ENCODE results near the gene NR2C2AP. TPM values are rescaled to one million over a fixed set of nuclear protein-coding genes. Genes with fewer than 3 reads are reported as not detected.

NR2C2AP gene
- total and polyA plus RNA-seq, 8 donors = 6.8 to 19.1 (median 9.2) TPM

DNA sequence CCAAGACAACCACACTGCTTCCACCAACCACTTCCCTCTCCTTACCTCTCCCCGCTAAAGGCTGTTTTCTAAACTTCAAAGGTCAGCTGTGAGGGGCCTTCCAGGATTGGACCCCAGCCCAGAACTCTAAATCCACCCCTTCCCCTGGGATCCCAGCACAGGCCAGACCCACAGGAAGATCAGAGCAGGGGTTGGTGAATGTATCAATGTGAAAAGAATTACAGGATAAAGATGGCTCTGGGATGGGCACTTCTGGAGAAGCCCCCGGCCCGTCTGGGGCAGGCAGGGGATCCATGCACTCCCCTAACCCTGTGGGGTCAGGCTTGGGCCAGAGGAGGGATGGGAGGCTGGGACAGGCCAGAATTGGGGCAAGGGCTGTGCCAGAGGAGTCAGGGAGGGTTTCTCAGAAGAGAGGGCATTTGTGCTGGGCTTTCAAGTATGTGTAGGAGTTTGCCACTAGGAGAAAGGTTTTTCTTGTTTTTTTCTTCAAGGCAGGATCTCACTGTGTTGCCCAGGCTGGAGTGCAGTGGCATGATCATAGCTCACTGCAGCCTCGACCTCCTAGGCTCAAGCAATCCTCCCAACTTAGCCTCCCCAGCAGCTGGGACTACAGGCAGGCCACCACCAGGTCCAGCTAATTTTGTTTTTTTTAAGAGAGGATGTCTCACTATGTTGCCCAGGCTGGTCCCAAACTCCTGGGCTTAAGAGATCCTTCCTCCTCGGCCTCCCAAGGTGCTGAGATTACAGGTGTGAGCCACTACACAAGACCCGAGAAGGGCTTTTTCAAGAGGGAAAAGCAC is 32.1 kb downstream of the NR2C2AP start:
- TF ChIP-seq, protein P1, sequence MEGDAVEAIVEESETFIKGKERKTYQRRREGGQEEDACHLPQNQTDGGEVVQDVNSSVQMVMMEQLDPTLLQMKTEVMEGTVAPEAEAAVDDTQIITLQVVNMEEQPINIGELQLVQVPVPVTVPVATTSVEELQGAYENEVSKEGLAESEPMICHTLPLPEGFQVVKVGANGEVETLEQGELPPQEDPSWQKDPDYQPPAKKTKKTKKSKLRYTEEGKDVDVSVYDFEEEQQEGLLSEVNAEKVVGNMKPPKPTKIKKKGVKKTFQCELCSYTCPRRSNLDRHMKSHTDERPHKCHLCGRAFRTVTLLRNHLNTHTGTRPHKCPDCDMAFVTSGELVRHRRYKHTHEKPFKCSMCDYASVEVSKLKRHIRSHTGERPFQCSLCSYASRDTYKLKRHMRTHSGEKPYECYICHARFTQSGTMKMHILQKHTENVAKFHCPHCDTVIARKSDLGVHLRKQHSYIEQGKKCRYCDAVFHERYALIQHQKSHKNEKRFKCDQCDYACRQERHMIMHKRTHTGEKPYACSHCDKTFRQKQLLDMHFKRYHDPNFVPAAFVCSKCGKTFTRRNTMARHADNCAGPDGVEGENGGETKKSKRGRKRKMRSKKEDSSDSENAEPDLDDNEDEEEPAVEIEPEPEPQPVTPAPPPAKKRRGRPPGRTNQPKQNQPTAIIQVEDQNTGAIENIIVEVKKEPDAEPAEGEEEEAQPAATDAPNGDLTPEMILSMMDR (IDR thresholded peaks at IDR 0.05) = no peak
- WGBS, 2 donors = 84 to 88% methylated on average over 6 of the region's 6 CpGs
- H3K9me3 ChIP-seq = no peaks in the 10 kb centered on the region
- DNase-seq = no peak
- no peak overlapping the region for H3K27ac ChIP-seq
- H3K27me3 ChIP-seq = no peaks in the 10 kb centered on the region
- no peak overlapping the region for H3K4me3 ChIP-seq
- ATAC-seq = no peak
- no peak for FAIRE-seq
- H3K4me1 ChIP-seq = no peaks in the 10 kb centered on the region
- intact Hi-C loops (cut with DNase I) = no loop called here
- H3K36me3 ChIP-seq = no peaks in the 10 kb centered on the region

DNA sequence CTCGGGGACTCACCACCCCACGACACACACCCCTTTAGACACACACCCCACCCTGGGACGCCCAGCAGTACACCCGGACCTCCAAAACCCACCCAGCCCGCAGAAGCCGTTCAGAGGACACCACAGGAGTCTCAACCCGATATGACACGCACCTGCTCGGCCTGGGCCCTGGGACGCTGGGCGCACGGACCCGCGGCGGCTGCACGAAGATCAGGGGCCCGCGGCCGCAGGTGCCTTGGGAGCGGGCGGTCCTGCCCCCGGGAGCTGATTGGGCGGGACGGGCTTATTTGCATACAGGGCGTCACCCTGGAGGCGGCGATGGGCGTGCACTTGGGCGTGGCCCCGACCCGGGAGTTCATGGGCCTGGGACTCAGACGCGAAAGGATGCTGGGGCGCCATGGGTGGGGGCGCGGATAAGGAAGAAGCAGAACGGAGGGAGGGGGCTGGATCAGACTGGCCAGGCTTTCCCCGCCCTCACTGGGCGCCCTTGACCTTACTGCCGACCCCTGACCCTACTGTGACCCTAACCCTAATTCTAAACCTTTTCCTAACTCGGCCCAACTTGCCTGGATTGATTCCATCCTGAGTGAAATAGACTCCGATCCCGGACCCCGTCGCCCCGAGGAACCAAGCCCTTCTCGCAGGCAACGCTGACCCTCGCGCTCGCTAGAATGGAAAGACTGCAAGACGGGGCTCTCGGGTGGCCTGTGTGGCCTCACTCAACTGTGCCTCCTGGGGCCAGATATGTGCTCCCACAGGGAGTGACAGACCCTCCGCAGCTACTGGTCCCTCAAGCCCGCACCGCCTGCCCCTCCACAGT is 33.0 kb downstream of the NR2C2AP start, which contains the start of gene MEF2B:
MEF2B (minus strand) TSS at position 211 of the 820 bp plus-strand sequence. CDS start 19,528 bp downstream, outside the sequence.
- intact Hi-C loops (cut with DNase I) = no loop called here
- WGBS, 2 donors = 15% methylated on average over 55 to 56 of the region's 56 CpGs
- FAIRE-seq = no peak

DNA sequence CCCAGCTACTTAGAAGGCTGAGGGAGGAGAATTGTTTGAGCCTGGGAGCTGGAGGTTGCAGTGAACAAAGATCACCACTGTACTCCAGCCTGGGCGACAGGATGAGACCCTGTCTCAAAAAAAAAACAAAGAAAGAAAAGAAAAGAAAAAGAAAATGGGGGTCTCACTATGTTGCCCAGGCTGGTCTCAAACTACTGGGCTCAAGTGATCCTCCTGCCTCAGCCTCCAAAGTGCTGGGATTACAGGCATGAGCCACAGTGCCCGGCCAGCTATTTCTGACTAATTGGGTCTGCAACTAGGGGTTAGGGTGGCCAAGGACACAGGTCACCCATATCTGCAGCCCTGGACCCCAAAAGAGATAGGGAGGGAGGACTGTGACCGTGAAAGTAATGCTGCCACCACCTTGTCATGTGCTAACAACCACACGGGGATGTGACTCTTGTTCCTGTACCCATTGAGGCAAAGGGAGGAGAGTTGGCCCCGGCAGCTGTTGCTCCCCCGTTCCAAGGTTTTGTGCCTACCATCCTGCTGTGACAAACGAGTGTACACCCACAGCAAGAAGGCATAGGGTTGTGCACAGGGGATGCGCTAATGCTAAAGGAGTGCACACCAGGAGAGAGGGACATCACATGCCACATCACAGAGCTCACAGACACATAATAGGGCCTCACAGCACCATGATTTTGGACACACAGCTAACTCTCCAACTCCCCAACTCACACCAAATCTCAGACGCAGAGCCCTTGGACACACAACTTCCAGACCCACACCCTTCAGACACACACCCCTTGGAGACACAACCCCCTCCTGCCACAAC is 33.8 kb downstream of the NR2C2AP start:
- Histone ChIP-seq H3K36me3 (no peaks in the 10 kb centered on the region), H3K4me1 (no peaks in the 10 kb centered on the region), H3K4me3 (peak overlapping the region in 1 of 4 donors; percentile 30), H3K9me3 (no peaks in the 10 kb centered on the region), H3K27me3 (no peaks in the 10 kb centered on the region), H3K27ac (no peak overlapping the region)
- WGBS, 2 donors = 69 to 76% methylated on average over 9 of the region's 9 CpGs
- ATAC-seq = no peak
- intact Hi-C loops (cut with DNase I) = no loop called here
- TF ChIP-seq, protein P1 (IDR thresholded peaks at IDR 0.05) = no peak
- no peak for FAIRE-seq
- DNase-seq = no peak

More for the DNA sequence above, 33.0 kb downstream of the NR2C2AP start, which contains the start of gene MEF2B:
- DNase-seq (peak; percentile 67 to 91 (median 82)), ATAC-seq (peak; percentile 93 to 98 (median 95))
- Histone ChIP-seq H3K9me3 (no peaks in the 10 kb centered on the region), H3K4me1 (no peaks in the 10 kb centered on the region), H3K36me3 (no peaks in the 10 kb centered on the region), H3K4me3 (peak within 1 kb of the TSS in 1 of 4 donors; percentile 30), H3K27me3 (no peaks in the 10 kb centered on the region), H3K27ac (no peak within 1 kb of the TSS)
- TF ChIP-seq, protein P1 (IDR thresholded peaks at IDR 0.05) = no peak

DNA sequence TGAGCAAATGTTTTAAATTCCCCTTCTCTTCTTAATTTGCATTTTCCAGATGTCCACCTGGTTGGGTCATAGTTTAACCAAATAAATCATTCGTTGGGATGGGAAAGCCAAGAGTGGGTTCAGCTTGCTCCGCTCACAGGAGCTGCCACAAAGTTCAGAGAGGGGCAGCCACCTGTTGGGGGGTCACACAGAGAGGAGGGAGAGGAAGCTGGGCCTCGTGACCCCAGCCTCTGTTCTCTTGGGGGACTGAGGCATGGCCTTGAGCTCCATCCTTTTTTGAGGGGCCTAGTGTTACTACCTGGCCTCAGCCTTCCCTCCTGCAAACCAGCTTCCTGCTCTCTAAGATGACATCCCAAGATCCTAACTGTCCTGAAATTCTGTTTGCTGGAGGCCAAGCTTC is 35.6 kb downstream of the NR2C2AP start:
- H3K9me3 ChIP-seq = no peaks in the 10 kb centered on the region
- intact Hi-C loops (cut with DNase I) = no loop called here
- ATAC-seq (no peak), FAIRE-seq (no peak), DNase-seq (no peak)
- H3K36me3 ChIP-seq = no peaks in the 10 kb centered on the region
- TF ChIP-seq, protein P1 (IDR thresholded peaks at IDR 0.05) = no peak
- no peaks in the 10 kb centered on the region for H3K4me1 ChIP-seq
- no peak overlapping the region for H3K4me3 ChIP-seq
- H3K27me3 ChIP-seq = no peaks in the 10 kb centered on the region
- no peak overlapping the region for H3K27ac ChIP-seq
- 77 to 80% methylated on average over 3 of the region's 3 CpGs for WGBS, 2 donors

All from pancreas (tissue), 10 donors.